CD4-positive, CD25-positive, alpha-beta regulatory T cell (primary cell): ENCODE results near the gene MRPL22. TPM values are rescaled to one million over a fixed set of nuclear protein-coding genes. Genes with fewer than 3 reads are reported as not detected.
A peak's percentile ranks its signal among the peaks of the same experiment; 100 is the strongest.

Source experiments
- ATAC-seq, 2 donors: fragments of 150-1000 bp; cut with Tn5 transposase; one replicate each; pipeline ENCODE4 v1.10.0; 2021; ENCODE audit warnings: low read depth in 2 of 2, moderate number of reproducible peaks in 2 of 2, moderate library complexity in 1 of 2
- DNase-seq, 3 donors: peaks; one replicate each; pipeline versions ENCODE4 v3.0.0 to v3.0.0-alpha.2; 2012 to 2022; ENCODE audit warnings: mixed read lengths in 1 of 3
- H3K27ac ChIP-seq: one replicate; pipeline ENCODE4 v1.7.0; 2013; ENCODE audit warnings: mild to moderate bottlenecking, low read length; ENCODE audit not compliant: insufficient read depth, poor library complexity, severe bottlenecking
- H3K27me3 ChIP-seq: one replicate; pipeline ENCODE4 v1.7.0; 2013; ENCODE audit warnings: low read length; ENCODE audit not compliant: control insufficient read depth, insufficient read depth
- H3K36me3 ChIP-seq: one replicate; pipeline ENCODE4 v1.7.0; 2013; ENCODE audit warnings: mild to moderate bottlenecking, low read length, moderate library complexity; ENCODE audit not compliant: control insufficient read depth, insufficient read depth
- H3K4me1 ChIP-seq: 2 replicates; pipeline ENCODE4 v1.7.0; 2013; ENCODE audit warnings: mild to moderate bottlenecking, low read length; ENCODE audit not compliant: insufficient read depth, control insufficient read depth, poor library complexity, severe bottlenecking
- H3K4me3 ChIP-seq: one replicate; pipeline ENCODE4 v1.7.0; 2013; ENCODE audit warnings: low read depth, mild to moderate bottlenecking, low read length, moderate library complexity
- H3K9me3 ChIP-seq, 2 experiments: 1 replicate in 1 of 2; 2 replicates in 1 of 2; pipeline ENCODE4 v1.7.0; 2013; ENCODE audit warnings: low read length in 2 of 2, mild to moderate bottlenecking in 1 of 2, moderate library complexity in 1 of 2; ENCODE audit not compliant: control insufficient read depth in 2 of 2
- H3K27ac Mint-ChIP-seq, 3 donors: one replicate each; pipeline ENCODE4 v1.8.0; 2020 to 2022; ENCODE audit warnings: mild to moderate bottlenecking in 3 of 3, mixed read lengths in 3 of 3, moderate library complexity in 2 of 3
- H3K27me3 Mint-ChIP-seq: one replicate; pipeline ENCODE4 v1.8.0; 2022; ENCODE audit warnings: mild to moderate bottlenecking, mixed read lengths
- H3K36me3 Mint-ChIP-seq: one replicate; pipeline ENCODE4 v1.8.0; 2020; ENCODE audit warnings: mixed read lengths
- H3K4me1 Mint-ChIP-seq, 4 donors: one replicate each; pipeline ENCODE4 v1.8.0; 2020 to 2022; ENCODE audit warnings: mixed read lengths in 4 of 4, mild to moderate bottlenecking in 1 of 4
- H3K4me3 Mint-ChIP-seq, 4 donors: one replicate each; pipeline ENCODE4 v1.8.0; 2020 to 2022; ENCODE audit warnings: mild to moderate bottlenecking in 4 of 4, mixed read lengths in 4 of 4, moderate library complexity in 3 of 4
- H3K9me3 Mint-ChIP-seq, 7 donors: one replicate each; pipeline ENCODE4 v1.8.0; 2020 to 2022; ENCODE audit warnings: mixed read lengths in 7 of 7, mild to moderate bottlenecking in 3 of 7, moderate library complexity in 2 of 7
- polyA plus RNA-seq, 4 donors: library from polyadenylated mRNA; unstranded; fragments of 300-500 nt; fragmentation: Illumina TruSeq; gene quantifications; one replicate each; pipeline ENCODE4 v1.2.3, GENCODE V29; 2021
- total RNA-seq: library from RNA; stranded (reverse); gene quantifications from one replicate; pipeline ENCODE4 v1.2.3, GENCODE V29; 2022

The MRPL22 gene
- total and polyA plus RNA-seq, 5 donors from 2014 or later: 22.8 to 138 (median 108) TPM

DNA sequence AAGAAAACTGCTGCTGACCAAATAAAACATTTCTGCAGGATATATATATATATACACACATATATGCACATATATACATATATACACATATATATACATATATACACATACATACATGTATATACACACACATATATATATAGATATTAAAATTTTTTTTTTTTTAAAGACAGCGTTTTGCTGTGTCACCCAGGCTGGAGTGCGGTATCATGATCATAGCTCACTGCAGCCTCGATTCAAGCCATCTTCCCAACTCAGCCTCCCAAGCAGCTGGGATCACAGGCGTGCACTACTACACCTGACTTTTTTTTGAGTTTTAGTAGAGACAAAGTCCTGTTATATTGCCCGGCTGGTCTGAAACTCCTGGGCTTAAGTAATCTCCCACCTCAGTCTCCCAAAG lies 2.7 kb downstream of the MRPL22 start:
- H3K9me3 ChIP-seq: no peaks in the 10 kb centered on the region
- Mint-ChIP-seq H3K27me3 (peaks cover 5% of the 10 kb centered on the region), H3K36me3 (no peaks in the 10 kb centered on the region), H3K9me3 (no peaks in the 10 kb centered on the region), H3K4me3 (peak overlapping the region in 3 of 4 donors; percentile 4 to 70 (median 64)), H3K4me1 (peaks cover 20 to 52% (median 34%) of the 10 kb centered on the region in 4 donors), H3K27ac (no peak overlapping the region)
- H3K27ac ChIP-seq: no peak overlapping the region
- peaks cover 3% of the 10 kb centered on the region for H3K36me3 ChIP-seq
- DNase-seq: no peak
- no peak for ATAC-seq
- H3K4me3 ChIP-seq: no peak overlapping the region
- H3K4me1 ChIP-seq: peaks cover 30% of the 10 kb centered on the region
- no peaks in the 10 kb centered on the region for H3K27me3 ChIP-seq

DNA sequence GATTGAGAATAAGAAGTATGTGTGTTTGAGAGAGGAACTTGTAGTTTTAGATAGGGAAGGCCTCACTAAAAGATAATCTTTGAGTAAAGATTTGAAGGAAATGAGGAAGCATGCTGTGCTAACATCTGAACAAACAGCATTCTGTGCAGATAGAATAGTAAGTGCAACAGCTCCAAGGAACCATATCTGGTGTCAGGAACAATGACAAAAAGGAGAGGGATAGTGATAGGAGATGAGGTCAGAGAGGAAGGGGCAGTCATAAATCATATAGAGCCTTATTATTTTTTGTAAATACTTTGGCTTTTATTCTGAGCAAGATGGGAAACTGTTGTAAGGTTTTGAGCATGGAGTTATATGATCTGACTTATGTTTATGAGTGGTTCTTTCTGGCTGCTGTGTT lies 3.8 kb downstream of the MRPL22 start:
- H3K4me3 ChIP-seq: no peak overlapping the region
- no peaks in the 10 kb centered on the region for H3K9me3 ChIP-seq
- H3K36me3 Mint-ChIP-seq: peaks cover 10% of the 10 kb centered on the region
- no peak overlapping the region for H3K27ac ChIP-seq
- H3K27me3 Mint-ChIP-seq: peaks cover 5% of the 10 kb centered on the region
- H3K9me3 Mint-ChIP-seq: no peaks in the 10 kb centered on the region
- H3K4me1 ChIP-seq: peaks cover 30% of the 10 kb centered on the region
- ATAC-seq: no peak
- H3K4me3 Mint-ChIP-seq: no peak overlapping the region
- DNase-seq: no peak
- no peak overlapping the region for H3K27ac Mint-ChIP-seq
- peaks cover 3% of the 10 kb centered on the region for H3K36me3 ChIP-seq
- peaks cover 26 to 54% (median 39%) of the 10 kb centered on the region in 4 donors for H3K4me1 Mint-ChIP-seq
- H3K27me3 ChIP-seq: no peaks in the 10 kb centered on the region

DNA sequence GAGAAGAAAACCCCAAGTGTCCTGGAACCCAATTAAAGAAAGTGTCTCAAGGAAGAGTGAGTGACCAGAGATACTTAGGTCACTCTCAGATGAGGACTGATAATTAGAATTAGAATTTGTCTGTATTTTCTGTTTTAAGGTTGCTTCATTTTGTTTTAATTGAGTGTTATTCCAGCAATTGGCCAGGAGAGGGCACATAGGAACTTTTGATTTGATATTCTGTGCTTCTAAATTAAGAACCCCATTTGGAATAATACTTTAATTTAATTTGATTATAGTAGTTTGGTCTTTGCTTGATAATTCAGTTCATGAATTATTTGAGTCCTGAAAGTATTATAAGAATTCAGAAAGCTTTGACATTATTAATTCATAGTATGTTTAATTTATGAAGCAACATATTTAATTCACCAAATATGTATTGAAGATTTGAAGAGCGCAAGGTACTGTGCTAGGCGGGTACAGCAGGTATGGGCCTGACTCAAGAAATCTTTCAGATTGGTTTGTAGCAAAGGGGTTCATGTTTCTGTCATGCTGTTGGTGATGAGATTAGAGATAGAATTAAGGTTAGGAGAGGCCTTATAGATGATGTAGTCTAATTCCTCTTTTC lies 4.9 kb downstream of the MRPL22 start:
- Mint-ChIP-seq H3K27ac (no peak overlapping the region), H3K27me3 (peaks cover 3% of the 10 kb centered on the region), H3K4me1 (peaks cover 29 to 53% (median 47%) of the 10 kb centered on the region in 4 donors), H3K36me3 (peaks cover 14% of the 10 kb centered on the region), H3K9me3 (no peaks in the 10 kb centered on the region), H3K4me3 (no peak overlapping the region)
- DNase-seq: peak in 2 of 3 donors; percentile 21 to 47
- H3K27me3 ChIP-seq: no peaks in the 10 kb centered on the region
- no peaks in the 10 kb centered on the region for H3K9me3 ChIP-seq
- no peak for ATAC-seq
- peaks cover 7% of the 10 kb centered on the region for H3K36me3 ChIP-seq
- H3K4me3 ChIP-seq: no peak overlapping the region
- H3K4me1 ChIP-seq: peaks cover 21% of the 10 kb centered on the region
- H3K27ac ChIP-seq: no peak overlapping the region

DNA sequence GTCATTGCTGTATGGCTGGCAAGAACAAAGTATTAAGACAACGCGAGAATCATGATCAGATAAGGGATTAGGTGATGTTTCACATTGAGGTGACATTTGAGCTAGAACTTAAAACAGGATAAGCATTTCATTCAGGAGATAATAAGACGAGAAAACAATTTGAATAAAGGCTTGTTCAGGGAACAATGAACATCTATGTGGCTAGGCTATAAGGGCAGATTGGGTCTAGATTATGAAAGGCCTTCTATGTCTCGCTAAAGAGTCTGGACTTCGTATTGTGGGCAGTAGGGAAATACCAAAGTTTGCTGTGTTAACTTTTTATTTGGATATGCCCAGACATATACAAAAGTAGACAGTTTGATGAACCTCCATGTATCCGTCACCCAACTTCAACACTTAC lies 6.9 kb downstream of the MRPL22 start:
- Mint-ChIP-seq H3K27me3 (no peaks in the 10 kb centered on the region), H3K4me1 (peaks cover 27 to 42% (median 37%) of the 10 kb centered on the region in 4 donors), H3K36me3 (peaks cover 22% of the 10 kb centered on the region), H3K4me3 (no peak overlapping the region), H3K9me3 (no peaks in the 10 kb centered on the region), H3K27ac (no peak overlapping the region)
- H3K36me3 ChIP-seq: peaks cover 12% of the 10 kb centered on the region
- H3K27me3 ChIP-seq: no peaks in the 10 kb centered on the region
- DNase-seq (no peak), ATAC-seq (no peak)
- no peaks in the 10 kb centered on the region for H3K9me3 ChIP-seq
- no peak overlapping the region for H3K27ac ChIP-seq
- peaks cover 6% of the 10 kb centered on the region for H3K4me1 ChIP-seq
- H3K4me3 ChIP-seq: no peak overlapping the region

DNA sequence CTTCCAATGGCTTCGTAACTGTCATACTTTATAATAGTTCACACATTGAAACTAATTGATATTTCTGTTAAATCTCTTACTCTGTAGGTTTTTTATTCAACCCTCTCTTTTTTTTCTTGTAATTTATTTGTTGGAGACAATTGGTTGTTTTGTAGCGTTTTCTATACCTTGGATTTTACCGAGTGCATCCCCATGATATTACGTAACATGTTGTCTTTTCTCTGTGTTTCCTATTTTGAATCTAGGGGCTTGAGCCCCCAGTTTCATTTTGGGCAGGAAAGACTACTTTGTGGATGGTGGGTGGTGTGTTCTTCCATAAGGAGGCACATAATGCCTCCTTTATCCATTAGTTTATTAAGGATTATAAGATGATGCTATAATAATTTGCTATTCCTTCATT lies 7.4 kb downstream of the MRPL22 start:
- no peak overlapping the region for H3K27ac ChIP-seq
- H3K27me3 Mint-ChIP-seq: no peaks in the 10 kb centered on the region
- no peak for ATAC-seq
- H3K9me3 Mint-ChIP-seq: no peaks in the 10 kb centered on the region
- peaks cover 28 to 37% (median 35%) of the 10 kb centered on the region in 4 donors for H3K4me1 Mint-ChIP-seq
- H3K9me3 ChIP-seq: no peaks in the 10 kb centered on the region
- H3K4me1 ChIP-seq: peaks cover 3% of the 10 kb centered on the region
- DNase-seq: no peak
- no peaks in the 10 kb centered on the region for H3K27me3 ChIP-seq
- peaks cover 23% of the 10 kb centered on the region for H3K36me3 Mint-ChIP-seq
- H3K4me3 ChIP-seq: no peak overlapping the region
- peaks cover 12% of the 10 kb centered on the region for H3K36me3 ChIP-seq
- H3K4me3 Mint-ChIP-seq: no peak overlapping the region
- no peak overlapping the region for H3K27ac Mint-ChIP-seq

DNA sequence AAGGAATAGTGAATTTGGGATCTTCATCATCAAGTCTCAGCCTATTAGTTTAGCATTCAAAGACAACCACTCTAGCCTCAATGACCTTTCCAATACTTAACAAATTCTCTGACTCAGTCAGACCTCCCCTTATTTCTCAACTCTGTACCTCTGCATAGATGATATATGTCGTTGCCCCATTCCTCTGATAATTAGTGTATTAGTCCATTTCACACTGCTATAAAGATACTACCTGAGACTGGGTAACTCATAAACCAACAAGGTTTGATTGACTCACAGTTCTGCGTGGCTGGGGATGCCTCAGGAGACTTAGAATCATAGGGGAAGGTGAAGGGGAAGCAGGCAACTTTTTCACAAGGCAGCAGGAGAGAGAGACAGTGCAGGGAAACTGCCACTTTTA lies 8.9 kb downstream of the MRPL22 start:
- Histone ChIP-seq H3K27ac (no peak overlapping the region), H3K4me1 (peaks cover 3% of the 10 kb centered on the region), H3K36me3 (peaks cover 12% of the 10 kb centered on the region), H3K9me3 (no peaks in the 10 kb centered on the region), H3K27me3 (no peaks in the 10 kb centered on the region), H3K4me3 (no peak overlapping the region)
- H3K9me3 Mint-ChIP-seq: no peaks in the 10 kb centered on the region
- no peak for ATAC-seq
- H3K27me3 Mint-ChIP-seq: no peaks in the 10 kb centered on the region
- H3K36me3 Mint-ChIP-seq: peaks cover 27% of the 10 kb centered on the region
- no peak for DNase-seq
- H3K4me3 Mint-ChIP-seq: no peak overlapping the region
- H3K4me1 Mint-ChIP-seq: peaks cover 28 to 40% (median 33%) of the 10 kb centered on the region in 4 donors
- H3K27ac Mint-ChIP-seq: peak overlapping the region in 1 of 3 donors; percentile 11

DNA sequence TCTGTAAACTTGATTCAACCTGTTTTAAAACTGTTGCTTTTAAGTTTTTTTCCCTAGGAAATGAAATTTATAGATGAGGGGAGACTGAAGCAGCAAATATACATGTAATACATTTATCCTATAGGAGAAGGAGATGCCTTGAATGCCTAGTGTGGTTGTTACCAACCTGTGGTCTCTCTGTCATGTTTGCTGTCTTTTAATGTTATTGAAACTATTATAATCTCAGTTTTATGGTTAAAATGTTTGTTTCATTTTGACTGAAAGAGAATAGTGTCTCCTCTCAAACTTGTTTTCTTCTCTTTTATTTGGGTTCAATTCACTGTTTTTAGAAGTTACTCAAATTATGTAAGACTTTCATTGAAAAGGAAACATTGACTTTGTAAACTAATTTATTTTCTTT lies 15.8 kb downstream of the MRPL22 start:
- H3K4me1 ChIP-seq: no peaks in the 10 kb centered on the region
- ATAC-seq (no peak), DNase-seq (no peak)
- H3K27ac ChIP-seq: no peak overlapping the region
- no peak overlapping the region for H3K4me3 Mint-ChIP-seq
- H3K9me3 Mint-ChIP-seq: no peaks in the 10 kb centered on the region
- no peak overlapping the region for H3K27ac Mint-ChIP-seq
- H3K27me3 Mint-ChIP-seq: no peaks in the 10 kb centered on the region
- H3K36me3 ChIP-seq: peaks cover 40% of the 10 kb centered on the region
- no peak overlapping the region for H3K4me3 ChIP-seq
- peaks cover 31% of the 10 kb centered on the region for H3K36me3 Mint-ChIP-seq
- H3K9me3 ChIP-seq: no peaks in the 10 kb centered on the region
- H3K27me3 ChIP-seq: no peaks in the 10 kb centered on the region
- peaks cover 7 to 9% (median 7%) of the 10 kb centered on the region in 4 donors for H3K4me1 Mint-ChIP-seq

DNA sequence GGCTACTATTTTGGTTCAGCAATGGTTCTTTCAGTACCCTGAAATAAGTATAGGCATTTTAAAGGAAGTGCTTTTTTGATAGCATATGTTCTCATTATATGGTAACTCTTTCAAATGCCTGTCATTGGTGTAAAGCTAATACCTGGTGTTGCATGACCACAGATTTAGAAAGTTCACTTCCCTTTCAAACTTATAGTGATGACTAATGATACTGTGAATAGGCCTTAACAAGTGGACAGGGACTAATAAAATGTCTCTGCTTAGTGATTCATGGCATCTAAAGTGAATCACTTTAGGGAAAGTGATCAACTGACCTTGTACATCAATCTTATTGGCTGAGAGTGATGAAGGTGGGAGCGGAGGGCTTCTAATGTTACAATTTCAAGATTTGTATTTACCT lies 21.6 kb downstream of the MRPL22 start:
- ATAC-seq: no peak
- no peaks in the 10 kb centered on the region for H3K4me1 ChIP-seq
- H3K9me3 ChIP-seq: no peaks in the 10 kb centered on the region
- peaks cover 4 to 17% (median 13%) of the 10 kb centered on the region in 4 donors for H3K4me1 Mint-ChIP-seq
- H3K27me3 Mint-ChIP-seq: no peaks in the 10 kb centered on the region
- H3K4me3 ChIP-seq: no peak overlapping the region
- H3K9me3 Mint-ChIP-seq: no peaks in the 10 kb centered on the region
- H3K36me3 Mint-ChIP-seq: peaks cover 38% of the 10 kb centered on the region
- peaks cover 66% of the 10 kb centered on the region for H3K36me3 ChIP-seq
- no peak overlapping the region for H3K27ac ChIP-seq
- no peak overlapping the region for H3K27ac Mint-ChIP-seq
- no peak for DNase-seq
- no peak overlapping the region for H3K4me3 Mint-ChIP-seq
- H3K27me3 ChIP-seq: no peaks in the 10 kb centered on the region
